ENCODE data around the gene CTCFL. TPM values are rescaled to one million over a fixed set of nuclear protein-coding genes. Genes with fewer than 3 reads are reported as not detected.

The CTCFL gene
- total and polyA plus RNA-seq, 2 of the 13 experiments (the other 11 are each of a cell fraction or from before 2014, with no cell fraction given), result 0.04 TPM; not detected in 1

- Histone ChIP-seq H4K20me1 (ENCODE audit: insufficient read depth, low read length) (no peaks in the 10 kb centered on the region), H3K79me2 (ENCODE audit: insufficient read depth, low read length) (no peaks in the 10 kb centered on the region), H3K9ac (ENCODE audit: insufficient read depth, low read depth, low read length) (no peak overlapping the region), H2AFZ (ENCODE audit: low read length) (no peak overlapping the region), H3K36me3 (replicated peaks in 1 of 2; ENCODE audit: control insufficient read depth in 1 of 2, insufficient read depth in 2 of 2, low read length in 2 of 2) (no peaks in the 10 kb centered on the region), H3K27me3 (ENCODE audit: control insufficient read depth in 1 of 2, insufficient read depth in 2 of 2, low read length in 2 of 2) (peaks cover 0 to 38% of the 10 kb centered on the region in 2 experiments; a peak in 2 of 5 replicates), H3K4me3 (replicated peaks in 1 of 3; ENCODE audit: insufficient read depth in 1 of 3, low read depth in 2 of 3, low read length in 3 of 3) (no peak overlapping the region), H3K4me2 (ENCODE audit: low read depth, low read length) (no peak overlapping the region), H3K4me1 (ENCODE audit: insufficient read depth, low read length) (no peaks in the 10 kb centered on the region), H3K9me3 (ENCODE audit: low read length) (no peaks in the 10 kb centered on the region), H3K27ac (ENCODE audit: extremely low read length, insufficient read depth, low read length) (no peak overlapping the region)
- in situ Hi-C loops (cut with HindIII; ENCODE audit: extremely low pct_ligation_motif_present, low pct_unique_long_range_greater_than_20kb) (no loop called here), intact Hi-C loops (cut with micrococcal nuclease; ENCODE audit: unreplicated experiment) (loop anchor here (5.0 kb wide), 2 partner anchors 578 to 703 kb away; no protein-coding TSS in a partner anchor)
- no TSS peak for BruUV-seq (replicated peaks)
- POLR2A ChIA-PET, result no interaction called here
- ATAC-seq (peak; percentile 94), FAIRE-seq (peak; percentile 49), DNase-seq (ENCODE audit: low spot score) (peak; percentile 35)
- CTCF ChIA-PET (ENCODE audit: low intra/inter-chr PET ratio, low total read pairs), result interaction anchor here (0.7 to 1.8 kb wide), 3 partner anchors 12 to 700 kb away, joined by 3 to 6 read pairs (median 4); no protein-coding TSS in a partner anchor
- WGBS (ENCODE audit: low lambda C conversion rate), result 5% methylated on average over 5 of the region's 5 CpGs
- TF ChIP-seq, protein P1, sequence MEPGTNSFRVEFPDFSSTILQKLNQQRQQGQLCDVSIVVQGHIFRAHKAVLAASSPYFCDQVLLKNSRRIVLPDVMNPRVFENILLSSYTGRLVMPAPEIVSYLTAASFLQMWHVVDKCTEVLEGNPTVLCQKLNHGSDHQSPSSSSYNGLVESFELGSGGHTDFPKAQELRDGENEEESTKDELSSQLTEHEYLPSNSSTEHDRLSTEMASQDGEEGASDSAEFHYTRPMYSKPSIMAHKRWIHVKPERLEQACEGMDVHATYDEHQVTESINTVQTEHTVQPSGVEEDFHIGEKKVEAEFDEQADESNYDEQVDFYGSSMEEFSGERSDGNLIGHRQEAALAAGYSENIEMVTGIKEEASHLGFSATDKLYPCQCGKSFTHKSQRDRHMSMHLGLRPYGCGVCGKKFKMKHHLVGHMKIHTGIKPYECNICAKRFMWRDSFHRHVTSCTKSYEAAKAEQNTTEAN (CRISPR knock-in tag; conservative IDR thresholded peaks at IDR 0.05), result no peak
- TF ChIP-seq CHD4 (IDR thresholded peaks at IDR 0.05; ENCODE audit: borderline replicate concordance, low read length) (no peak), RAD21 (CRISPR knock-in tag; IDR thresholded peaks at IDR 0.05) (0 out of 2 replicates have a peak, but pooled peaks have one; percentile 11), ZNF768 (CRISPR knock-in tag; IDR thresholded peaks at IDR 0.05) (peak; percentile 58; the same call in 1 of the 2 replicates), TFAP4 (IDR thresholded peaks at IDR 0.05; ENCODE audit: borderline replicate concordance, low read depth) (no peak), HMGXB4 (CRISPR knock-in tag; IDR thresholded peaks at IDR 0.05; ENCODE audit: borderline replicate concordance in 1 of 2, low read depth in 1 of 2) (0 out of 4 replicates have a peak, but pooled peaks of 1 of the 2 experiments have one; percentile 39), ZNF691 (CRISPR knock-in tag; IDR thresholded peaks at IDR 0.05; ENCODE audit: borderline replicate concordance, low read depth) (0 out of 2 replicates have a peak, but pooled peaks have one; percentile 69), BRCA1 (CRISPR knock-in tag; IDR thresholded peaks at IDR 0.05) (no peak), NR2F6 (IDR thresholded peaks at IDR 0.05) (no peak), NR2F6 (CRISPR knock-in tag; IDR thresholded peaks at IDR 0.05) (0 out of 2 replicates have a peak, but pooled peaks have one; percentile 16), IRF9 (CRISPR knock-in tag; IDR thresholded peaks at IDR 0.05; ENCODE audit: borderline replicate concordance) (no peak), KDM2A (CRISPR knock-in tag; IDR thresholded peaks at IDR 0.05; ENCODE audit: borderline replicate concordance, low read depth) (peak; percentile 36; the same call in 1 of the 2 replicates), ZFAT (CRISPR knock-in tag; conservative IDR thresholded peaks at IDR 0.05) (no peak), ZNF333 (CRISPR knock-in tag; IDR thresholded peaks at IDR 0.05; ENCODE audit: borderline replicate concordance) (no peak), ZNF263 (CRISPR knock-in tag; IDR thresholded peaks at IDR 0.05) (peak; percentile 100), JDP2 (CRISPR knock-in tag; IDR thresholded peaks at IDR 0.05; ENCODE audit: borderline replicate concordance) (no peak)
- TF ChIP-seq, protein P2, sequence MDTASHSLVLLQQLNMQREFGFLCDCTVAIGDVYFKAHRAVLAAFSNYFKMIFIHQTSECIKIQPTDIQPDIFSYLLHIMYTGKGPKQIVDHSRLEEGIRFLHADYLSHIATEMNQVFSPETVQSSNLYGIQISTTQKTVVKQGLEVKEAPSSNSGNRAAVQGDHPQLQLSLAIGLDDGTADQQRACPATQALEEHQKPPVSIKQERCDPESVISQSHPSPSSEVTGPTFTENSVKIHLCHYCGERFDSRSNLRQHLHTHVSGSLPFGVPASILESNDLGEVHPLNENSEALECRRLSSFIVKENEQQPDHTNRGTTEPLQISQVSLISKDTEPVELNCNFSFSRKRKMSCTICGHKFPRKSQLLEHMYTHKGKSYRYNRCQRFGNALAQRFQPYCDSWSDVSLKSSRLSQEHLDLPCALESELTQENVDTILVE (CRISPR knock-in tag; IDR thresholded peaks at IDR 0.05), result no peak
Observed at GRCh38 chr20:57509665-57510237, 15.2 kb downstream of the CTCFL start.
